ENCODE results near the gene SFI1.

- TF ChIP-seq CTCF (IDR thresholded peaks at IDR 0.05; ENCODE audit: borderline replicate concordance, extremely low read depth, low read length, poor library complexity, severe bottlenecking) (no peak), EZH2 (IDR thresholded peaks at IDR 0.05; ENCODE audit: borderline replicate concordance, low read depth, low read length, severe bottlenecking) (no peak)
Observed at GRCh38 chr22:31501738-31502137, 5.4 kb downstream of the SFI1 start.

All from DND-41 (cell line).